ENCODE results near the gene PTDSS2. TPM values are rescaled to one million over a fixed set of nuclear protein-coding genes. Genes with fewer than 3 reads are reported as not detected.

The PTDSS2 gene
- total RNA-seq, 1 donor from 2014 or later, result 185 TPM

- Histone ChIP-seq H3K27me3 (no peaks in the 10 kb centered on the region), H3K36me3 (peaks cover 8 to 15% of the 10 kb centered on the region in 2 donors), H3K9me3 (no peaks in the 10 kb centered on the region), H3K4me3 (peak within 1 kb of the TSS; percentile 83 to 85), H3K4me1 (peaks cover 15 to 37% of the 10 kb centered on the region in 2 donors), H3K27ac (peak within 1 kb of the TSS; percentile 99 to 100)
- intact Hi-C loops (cut with DNase I), result loop anchor here (1.0 to 5.0 kb wide), 9 partner anchors 11 to 1065 kb away; partner anchors contain the start of genes BET1L, DUSP8, HRAS and IFITM2
- TF ChIP-seq, protein P1, sequence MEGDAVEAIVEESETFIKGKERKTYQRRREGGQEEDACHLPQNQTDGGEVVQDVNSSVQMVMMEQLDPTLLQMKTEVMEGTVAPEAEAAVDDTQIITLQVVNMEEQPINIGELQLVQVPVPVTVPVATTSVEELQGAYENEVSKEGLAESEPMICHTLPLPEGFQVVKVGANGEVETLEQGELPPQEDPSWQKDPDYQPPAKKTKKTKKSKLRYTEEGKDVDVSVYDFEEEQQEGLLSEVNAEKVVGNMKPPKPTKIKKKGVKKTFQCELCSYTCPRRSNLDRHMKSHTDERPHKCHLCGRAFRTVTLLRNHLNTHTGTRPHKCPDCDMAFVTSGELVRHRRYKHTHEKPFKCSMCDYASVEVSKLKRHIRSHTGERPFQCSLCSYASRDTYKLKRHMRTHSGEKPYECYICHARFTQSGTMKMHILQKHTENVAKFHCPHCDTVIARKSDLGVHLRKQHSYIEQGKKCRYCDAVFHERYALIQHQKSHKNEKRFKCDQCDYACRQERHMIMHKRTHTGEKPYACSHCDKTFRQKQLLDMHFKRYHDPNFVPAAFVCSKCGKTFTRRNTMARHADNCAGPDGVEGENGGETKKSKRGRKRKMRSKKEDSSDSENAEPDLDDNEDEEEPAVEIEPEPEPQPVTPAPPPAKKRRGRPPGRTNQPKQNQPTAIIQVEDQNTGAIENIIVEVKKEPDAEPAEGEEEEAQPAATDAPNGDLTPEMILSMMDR (IDR thresholded peaks at IDR 0.05), result no peak
- DNase-seq (ENCODE audit: low spot score in 2 of 2), result peak; percentile 90 to 99
Measured at GRCh38 chr11:506995-507726, 57.1 kb downstream of the PTDSS2 start, which contains the start of gene RNH1. TSS of gene RNH1 (minus strand) at chr11:507242. CDS start at chr11:502162, 5,080 bp downstream.

DNA sequence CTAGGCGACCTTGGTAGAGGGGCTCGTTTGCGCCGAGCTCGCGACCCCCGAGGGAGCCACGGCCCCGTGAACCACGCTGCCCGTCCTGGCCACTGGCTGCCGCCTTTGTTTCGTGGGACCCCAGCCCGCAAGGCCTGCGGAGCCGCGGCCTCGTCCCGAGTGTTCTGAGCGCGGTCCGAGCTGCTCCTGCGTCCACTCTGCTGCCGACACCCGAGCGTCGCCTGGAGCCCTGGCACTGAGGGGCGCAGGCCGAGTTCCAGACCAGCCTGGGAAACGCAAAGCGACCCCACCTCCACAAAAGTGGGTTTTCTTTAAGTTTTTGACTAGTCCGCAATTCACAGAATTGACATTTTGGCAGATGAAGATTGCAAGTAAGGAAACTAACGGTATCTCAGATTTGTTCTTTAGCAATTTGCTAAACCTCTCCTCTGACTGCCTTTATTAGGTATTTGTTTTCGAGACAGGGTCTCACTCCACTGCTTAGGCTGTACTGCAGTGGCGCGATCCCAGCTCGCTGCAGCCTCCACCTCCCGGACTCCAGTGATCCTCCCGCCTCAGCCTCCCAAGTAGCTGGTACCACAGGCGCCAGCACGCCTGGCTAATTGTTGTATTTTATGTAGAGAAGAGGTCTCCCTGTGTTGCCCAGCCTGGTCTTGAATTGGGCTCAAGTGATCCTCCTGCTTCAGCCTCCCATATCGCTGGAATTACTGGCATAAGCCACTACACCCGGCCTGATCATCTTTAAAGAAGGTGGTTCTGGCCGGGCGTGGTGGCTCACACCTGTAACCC lies 57.8 kb downstream of the PTDSS2 start:
- intact Hi-C loops (cut with DNase I), result loop anchor here (1.0 to 5.0 kb wide), 7 partner anchors 10 to 1064 kb away; partner anchors contain the start of genes DUSP8, HRAS, IFITM2 and PHRF1
- Histone ChIP-seq H3K4me3 (peak overlapping the region; percentile 83 to 85), H3K9me3 (no peaks in the 10 kb centered on the region), H3K36me3 (peaks cover 8 to 18% of the 10 kb centered on the region in 2 donors), H3K4me1 (peaks cover 15 to 33% of the 10 kb centered on the region in 2 donors), H3K27ac (peak overlapping the region; percentile 99 to 100), H3K27me3 (no peaks in the 10 kb centered on the region)
- peak in 1 of 2 donors; percentile 65 for DNase-seq (ENCODE audit: low spot score in 2 of 2)
- TF ChIP-seq, protein P1 (IDR thresholded peaks at IDR 0.05), result no peak

DNA sequence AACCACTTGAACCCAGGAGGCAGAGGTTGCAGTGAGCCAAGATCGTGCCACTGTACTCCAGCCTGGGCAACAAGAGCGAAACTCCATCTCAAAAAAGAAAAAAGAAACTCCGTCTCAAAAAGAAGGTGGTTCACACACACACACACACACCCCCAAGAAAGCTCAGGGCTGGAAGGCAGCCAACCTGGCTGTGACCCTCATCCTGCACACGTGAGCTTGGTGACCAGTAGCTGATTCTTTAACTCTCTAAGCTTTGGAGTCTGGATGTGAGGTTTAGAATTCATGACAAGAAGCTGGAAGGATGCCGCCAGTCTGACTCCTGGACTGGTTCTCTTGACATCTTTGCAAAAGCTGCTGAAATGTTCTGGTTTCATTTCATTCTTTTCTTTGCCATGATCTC lies 58.9 kb downstream of the PTDSS2 start:
- Histone ChIP-seq H3K36me3 (peaks cover 8 to 18% of the 10 kb centered on the region in 2 donors), H3K4me1 (peaks cover 15 to 22% of the 10 kb centered on the region in 2 donors), H3K9me3 (no peaks in the 10 kb centered on the region), H3K27me3 (no peaks in the 10 kb centered on the region), H3K4me3 (no peak overlapping the region), H3K27ac (no peak overlapping the region)
- TF ChIP-seq, protein P1 (IDR thresholded peaks at IDR 0.05), result no peak
- intact Hi-C loops (cut with DNase I), result loop anchor here (5.0 kb wide), 2 partner anchors 202 to 1063 kb away; partner anchors contain the start of genes DUSP8 and IFITM2
- DNase-seq (ENCODE audit: low spot score in 2 of 2), result no peak

GRCh38 chr11:512761-513595 lies 62.9 kb downstream of the PTDSS2 start:
- H3K4me1 ChIP-seq, result peaks cover 0 to under 1% of the 10 kb centered on the region in 2 donors
- no peak overlapping the region for H3K4me3 ChIP-seq
- TF ChIP-seq, protein P1 (IDR thresholded peaks at IDR 0.05), result no peak
- no peak overlapping the region for H3K27ac ChIP-seq
- intact Hi-C loops (cut with DNase I), result no loop called here
- H3K36me3 ChIP-seq, result peaks cover 8 to 23% of the 10 kb centered on the region in 2 donors
- H3K27me3 ChIP-seq, result no peaks in the 10 kb centered on the region
- H3K9me3 ChIP-seq, result no peaks in the 10 kb centered on the region
- no peak for DNase-seq (ENCODE audit: low spot score in 2 of 2)

DNA sequence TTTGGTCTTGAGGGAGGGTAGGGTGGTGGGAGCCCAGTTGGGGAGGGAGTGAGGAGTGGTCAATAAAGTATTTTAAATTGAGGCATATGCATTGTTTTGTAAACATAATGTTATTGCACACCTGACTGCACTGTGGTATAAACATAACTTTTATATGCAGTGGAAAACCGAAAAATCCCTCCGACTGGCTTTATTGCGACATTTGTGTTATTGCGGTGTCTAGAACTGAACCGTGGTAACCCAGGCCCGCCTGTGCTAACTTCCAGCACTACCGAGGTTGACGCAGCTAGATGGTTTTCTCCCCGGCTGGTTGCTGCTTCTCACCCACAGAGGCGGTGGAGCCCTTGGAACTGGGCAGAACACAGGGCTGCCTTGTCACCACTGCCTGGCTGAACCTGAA lies 64.5 kb downstream of the PTDSS2 start:
- Histone ChIP-seq H3K27me3 (no peaks in the 10 kb centered on the region), H3K4me3 (no peak overlapping the region), H3K9me3 (no peaks in the 10 kb centered on the region), H3K27ac (no peak overlapping the region), H3K36me3 (peaks cover 8 to 17% of the 10 kb centered on the region in 2 donors), H3K4me1 (peaks cover 2 to 3% of the 10 kb centered on the region in 2 donors)
- TF ChIP-seq, protein P1 (IDR thresholded peaks at IDR 0.05), result no peak
- peak in 1 of 2 donors; percentile 56 for DNase-seq (ENCODE audit: low spot score in 2 of 2)
- intact Hi-C loops (cut with DNase I), result no loop called here
